Uterus (tissue), 2 donors: Measurements from ENCODE around the gene ETV2.

Experiments
- CTCF ChIP-seq, 4 experiments: fragments of 200-600 bp in 2 of 4; fragments of 450-650 bp in 2 of 4; sonication (generic) in 2 of 4; IDR thresholded peaks; one replicate each; pipeline ENCODE4 v1.5.1; 2016 to 2019; ENCODE audit warnings: antibody characterized with exemption in 4 of 4, mild to moderate bottlenecking in 2 of 4, moderate library complexity in 1 of 4
- POLR2A ChIP-seq, 2 donors: fragments of 450-650 bp; IDR thresholded peaks; one replicate each; pipeline ENCODE4 v1.6.1; 2016; ENCODE audit warnings: antibody characterized with exemption in 2 of 2, mild to moderate bottlenecking in 1 of 2, moderate library complexity in 1 of 2

GRCh38 chr19:35637165-35637564 lies 4.4 kb upstream of the ETV2 start:
- TF ChIP-seq POLR2A (IDR thresholded peaks at IDR 0.05): no peak
- no peak for TF ChIP-seq CTCF (IDR thresholded peaks at IDR 0.05)
